Limb (tissue), 2 donors: ENCODE results near the gene SMCO2.

Experiments
- DNase-seq, 2 donors: peaks; one replicate each; pipeline ENCODE4 v3.0.0-alpha.2; 2016; ENCODE audit errors: extremely low spot score in 2 of 2

The SMCO2 gene

DNA sequence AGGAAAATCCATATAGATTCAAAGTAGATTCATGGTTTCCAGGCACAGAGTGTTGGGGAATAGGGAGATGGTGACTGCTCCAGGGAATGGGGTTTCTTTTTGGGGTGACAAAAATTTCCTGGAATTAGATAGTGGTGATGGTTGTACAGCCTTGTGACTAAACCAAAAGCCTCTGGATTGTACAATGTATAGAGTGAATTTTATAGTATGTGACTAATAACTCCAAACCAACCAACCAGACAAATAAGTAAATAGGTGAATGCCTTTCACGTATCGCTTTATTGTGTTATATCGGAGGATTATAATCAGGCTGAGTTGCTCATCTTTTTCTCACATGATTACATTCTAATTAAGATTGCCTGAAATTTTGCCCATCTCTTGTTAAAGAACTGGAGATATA lies 52.8 kb downstream of the SMCO2 start:
- DNase-seq = no peak

DNA sequence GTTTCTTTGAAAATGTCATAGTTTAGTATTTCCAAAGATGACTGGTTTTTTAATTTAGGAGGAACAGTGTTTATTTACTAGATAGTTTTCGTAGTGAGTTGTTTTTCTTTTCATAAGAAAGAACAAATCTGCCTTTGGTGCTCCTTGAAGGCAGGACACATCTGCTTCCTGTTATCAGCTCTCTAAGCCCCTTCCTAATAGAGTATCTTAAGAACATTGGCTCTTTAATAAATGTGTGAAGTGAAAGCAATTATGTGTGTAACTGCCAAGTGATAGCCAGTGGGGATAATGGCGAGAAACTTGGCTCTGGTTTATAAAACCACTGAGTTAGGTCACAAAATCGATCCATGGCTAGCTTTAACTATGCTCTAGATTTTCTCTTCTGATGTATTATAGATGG lies 54.0 kb downstream of the SMCO2 start:
- no peak for DNase-seq

DNA sequence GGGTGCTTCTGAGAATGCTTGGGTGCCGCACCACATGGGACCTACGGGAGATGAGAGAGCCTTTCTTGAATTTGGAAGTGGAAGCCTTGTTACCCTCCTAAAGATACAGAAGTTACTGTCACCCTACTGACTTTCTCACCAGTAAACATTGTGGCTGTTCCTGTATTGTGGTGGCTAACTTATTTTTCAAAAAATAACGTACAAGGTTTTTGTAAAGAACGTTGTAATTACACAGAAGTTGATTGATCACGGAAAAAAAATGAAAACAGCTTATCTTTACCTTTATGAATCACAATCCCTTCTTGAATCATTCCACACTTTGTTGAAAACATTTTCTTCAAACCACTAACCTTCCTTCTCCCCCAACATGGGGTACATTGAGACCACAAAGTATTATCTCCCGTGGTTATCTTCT lies 55.5 kb downstream of the SMCO2 start:
- DNase-seq = no peak

DNA sequence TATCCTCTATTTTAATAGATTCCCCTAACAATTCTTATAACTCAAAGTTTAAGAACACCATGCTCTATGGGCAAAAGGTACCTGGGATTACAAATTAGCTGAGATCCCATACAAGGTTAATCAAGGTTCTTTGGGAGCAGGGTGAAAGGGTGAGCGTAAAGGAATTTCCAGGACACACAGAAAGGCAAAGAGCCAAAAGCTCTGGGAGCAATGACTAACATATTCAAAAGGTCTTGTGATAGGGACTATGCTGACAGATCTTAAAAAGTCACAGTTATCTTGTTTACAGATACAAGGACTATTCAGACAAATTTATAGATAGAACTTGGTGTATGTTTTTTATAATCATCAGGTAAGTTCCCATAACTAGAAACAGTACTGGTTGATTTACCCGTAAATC lies 58.0 kb downstream of the SMCO2 start:
- no peak for DNase-seq

DNA sequence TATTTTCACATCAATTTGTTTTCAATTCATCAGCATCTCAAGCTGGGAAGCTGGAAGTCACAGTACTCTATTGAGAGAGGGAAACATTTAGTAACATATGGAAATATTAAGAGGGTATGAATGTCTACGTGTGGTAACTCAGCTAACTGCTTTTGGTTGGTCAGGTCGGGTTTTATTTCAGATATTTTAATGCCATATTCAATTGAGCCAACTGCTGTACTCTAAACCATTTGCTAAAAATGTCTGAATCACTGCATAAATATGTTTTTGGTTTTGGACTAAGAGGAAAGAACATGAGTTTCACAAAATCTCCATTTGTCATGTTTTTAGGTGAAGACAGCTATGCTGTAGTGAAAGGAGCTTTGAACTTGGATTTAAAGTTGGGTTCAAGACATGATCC lies 58.6 kb downstream of the SMCO2 start:
- peak in 1 of 2 donors; percentile 10 for DNase-seq

DNA sequence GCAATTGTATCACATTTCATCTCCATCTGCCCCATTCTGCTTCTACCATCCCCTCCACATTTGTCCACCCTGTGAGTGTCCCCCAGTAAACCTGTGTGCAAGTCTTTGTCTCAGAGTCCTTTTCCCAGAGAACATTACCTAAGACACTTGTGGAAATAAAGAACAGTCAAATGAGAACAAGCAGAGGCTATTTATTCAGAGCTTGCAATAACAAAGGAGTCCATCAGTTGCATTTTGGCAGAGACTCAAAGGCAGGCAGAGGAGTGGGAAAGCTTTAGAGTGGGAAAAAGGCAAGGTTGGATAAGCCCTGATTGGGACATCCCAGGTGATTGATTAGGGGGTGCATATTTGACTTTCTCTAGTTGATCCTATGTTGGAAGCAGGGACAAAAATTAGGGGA lies 59.2 kb downstream of the SMCO2 start:
- DNase-seq = no peak

DNA sequence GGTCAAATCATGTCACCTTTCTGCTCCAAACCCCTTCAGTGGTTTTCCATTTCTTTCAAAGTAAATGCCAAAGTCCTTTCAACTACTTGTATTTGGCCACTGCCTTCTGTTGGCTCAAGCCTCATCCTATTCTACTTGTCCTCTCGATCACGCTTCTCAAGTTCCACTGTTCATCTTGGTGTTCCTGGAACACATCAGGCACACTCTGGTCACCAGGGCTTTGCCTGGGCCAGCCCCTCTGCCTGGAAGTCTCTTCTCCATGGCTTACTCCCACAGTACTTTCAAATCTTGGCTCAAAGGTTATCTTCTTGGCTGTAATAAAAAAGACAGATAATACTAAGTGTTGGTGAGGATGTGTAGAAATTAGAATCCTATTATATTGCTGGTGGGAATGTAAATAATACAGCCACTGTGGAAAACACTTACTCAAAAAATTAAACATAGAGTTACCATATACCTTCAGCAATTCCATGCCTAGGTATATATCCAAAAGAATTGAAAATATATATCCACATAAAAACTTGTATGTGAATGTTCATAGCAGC lies 60.2 kb downstream of the SMCO2 start:
- DNase-seq = no peak

DNA sequence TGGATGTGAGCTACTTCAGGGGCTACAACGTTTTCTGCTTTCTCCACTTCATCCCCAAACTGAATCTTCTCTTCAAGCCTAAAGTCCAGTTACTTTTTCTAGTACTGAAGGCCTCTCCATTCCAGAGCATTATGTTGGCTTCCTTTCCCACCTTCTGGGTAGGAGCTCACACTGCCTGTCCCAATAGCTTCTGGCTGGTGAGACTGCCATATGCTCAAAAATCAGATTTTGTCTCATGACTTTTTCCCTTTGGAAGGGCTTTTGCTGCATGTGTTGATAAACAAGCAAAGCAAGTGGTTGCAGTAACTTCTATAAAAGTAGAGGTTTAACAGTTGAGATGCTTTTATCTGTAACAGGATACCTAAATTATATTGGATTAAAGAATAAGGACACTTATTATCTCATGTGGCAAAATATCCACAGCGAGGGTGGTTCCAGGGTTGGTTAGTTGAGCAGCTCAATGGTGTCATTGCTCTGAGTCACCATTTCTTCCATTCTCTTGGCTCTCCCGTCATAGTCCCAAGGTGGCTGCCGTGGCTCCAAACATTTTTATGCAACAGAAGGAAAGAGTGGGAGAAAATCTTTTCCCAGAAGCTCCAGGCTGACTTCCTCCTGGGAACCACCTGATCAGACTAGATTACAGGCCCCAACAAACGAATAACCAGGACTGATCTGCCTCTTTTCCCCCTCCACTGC lies 62.3 kb downstream of the SMCO2 start:
- DNase-seq = no peak

DNA sequence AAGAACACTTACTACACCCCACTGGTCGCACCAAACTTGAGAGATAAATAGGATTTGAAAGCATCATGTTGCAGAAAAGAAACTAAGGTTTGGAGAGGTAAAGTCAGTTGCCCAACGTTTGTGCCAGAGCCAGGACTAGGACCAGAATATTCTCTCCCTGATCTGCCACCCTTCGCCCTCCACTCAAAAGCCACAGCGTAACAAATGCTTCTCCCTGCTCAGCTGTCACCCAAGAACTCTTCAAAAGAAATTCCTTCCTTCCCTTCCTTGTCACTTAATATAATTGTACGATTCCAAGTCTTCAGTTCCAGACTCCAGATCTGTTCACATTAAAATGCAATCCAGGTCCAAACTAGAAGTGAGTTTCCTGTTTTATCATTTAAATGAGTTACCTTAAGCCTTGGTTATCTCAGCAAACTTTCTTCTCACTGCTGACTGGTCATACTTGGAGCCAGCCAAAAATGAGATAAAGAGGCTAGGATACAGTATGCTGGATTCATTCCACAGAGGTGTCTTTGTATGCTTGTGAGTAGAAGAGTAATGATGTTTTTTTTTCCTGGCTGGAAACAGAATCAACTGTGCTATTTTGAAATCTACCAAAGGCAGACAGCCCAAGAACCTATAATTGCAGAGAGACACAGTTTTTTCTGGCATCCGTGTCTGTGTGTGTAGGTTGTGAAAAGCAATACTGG lies 64.6 kb downstream of the SMCO2 start:
- DNase-seq = peak in 1 of 2 donors; percentile 45

DNA sequence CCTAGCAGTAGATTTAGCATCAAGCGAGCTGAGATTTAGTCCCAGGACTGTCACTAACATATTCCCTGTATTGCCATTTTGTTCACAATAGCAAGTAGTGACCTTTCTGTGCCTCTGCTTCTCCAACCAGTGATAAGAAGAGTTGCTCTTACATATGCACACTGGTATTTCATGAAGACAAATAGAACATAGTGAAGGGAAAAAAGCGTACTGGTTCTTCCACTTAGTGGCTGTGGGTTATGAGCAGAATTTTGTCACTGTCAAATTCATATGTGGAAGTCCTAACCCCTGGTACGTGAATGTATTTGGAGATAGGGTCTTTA lies 65.1 kb downstream of the SMCO2 start:
- DNase-seq = no peak

DNA sequence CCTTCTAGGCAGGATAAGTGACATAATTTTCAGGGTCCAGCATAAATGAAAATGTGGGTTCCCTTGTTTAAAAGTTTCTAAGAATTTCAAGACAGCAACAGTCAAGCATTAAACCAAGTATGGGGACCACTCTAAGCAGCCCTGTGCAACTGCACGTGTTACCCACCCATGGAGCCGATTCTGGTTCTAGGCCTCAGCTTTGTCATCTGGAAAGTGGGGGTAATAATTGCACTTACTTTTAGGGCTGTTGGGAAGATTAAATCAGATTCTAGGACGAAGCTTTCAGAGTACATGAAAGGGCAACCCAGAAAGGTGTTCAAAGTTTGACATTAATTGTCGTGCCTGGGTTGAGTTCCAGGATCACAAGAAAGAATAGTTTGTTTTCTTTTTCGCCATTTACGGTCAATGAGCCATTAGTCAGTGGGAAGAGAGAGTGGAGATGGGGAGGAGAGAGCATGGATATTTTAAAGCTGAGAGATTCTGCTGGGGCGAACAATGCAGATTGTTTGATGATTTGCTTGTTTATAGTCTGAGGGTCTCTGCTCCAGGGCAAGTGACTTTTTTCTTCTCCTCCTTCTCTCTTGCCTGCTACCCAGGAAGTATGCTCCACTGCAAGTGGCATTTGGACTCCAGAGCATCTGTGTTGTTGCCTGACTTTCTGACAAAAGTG lies 66.8 kb downstream of the SMCO2 start:
- no peak for DNase-seq

DNA sequence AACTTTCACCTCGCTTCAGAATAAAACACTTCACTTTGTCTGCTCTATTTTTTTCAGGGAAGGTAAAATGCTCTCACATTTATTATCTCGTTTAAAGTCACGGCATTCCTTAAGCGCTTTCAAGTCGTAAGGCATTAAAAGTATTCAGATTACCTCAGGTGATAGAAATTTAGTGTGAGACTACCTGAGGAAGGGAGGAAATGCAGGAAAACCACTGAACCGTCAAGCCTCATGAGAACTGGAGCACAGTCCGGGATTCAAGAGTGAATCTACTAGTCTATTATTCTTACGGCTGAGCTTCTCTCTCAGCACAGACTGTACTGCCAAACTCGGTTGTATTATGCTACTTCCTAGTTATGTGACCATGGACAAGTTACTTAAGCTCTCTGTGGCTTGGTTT lies 69.1 kb downstream of the SMCO2 start:
- no peak for DNase-seq

DNA sequence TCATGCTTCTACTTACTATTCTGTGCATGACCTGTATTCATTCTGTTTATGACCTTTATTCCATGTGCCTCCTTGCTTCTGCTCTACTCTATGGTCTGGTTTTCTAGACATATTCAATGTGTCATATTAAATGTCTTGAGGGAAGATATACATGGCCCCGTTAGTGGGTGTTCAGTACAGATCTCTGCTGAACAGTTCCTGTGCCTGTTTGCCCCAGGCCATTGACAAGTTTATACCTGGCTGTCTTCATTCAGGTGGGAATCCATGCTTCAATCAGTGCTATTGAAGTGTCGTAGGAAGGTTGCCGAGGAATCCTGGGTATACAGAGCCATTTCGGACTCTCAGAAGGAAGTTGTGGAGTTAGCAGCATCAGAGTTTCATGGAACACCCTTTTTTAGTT lies 70.1 kb downstream of the SMCO2 start:
- DNase-seq = no peak

DNA sequence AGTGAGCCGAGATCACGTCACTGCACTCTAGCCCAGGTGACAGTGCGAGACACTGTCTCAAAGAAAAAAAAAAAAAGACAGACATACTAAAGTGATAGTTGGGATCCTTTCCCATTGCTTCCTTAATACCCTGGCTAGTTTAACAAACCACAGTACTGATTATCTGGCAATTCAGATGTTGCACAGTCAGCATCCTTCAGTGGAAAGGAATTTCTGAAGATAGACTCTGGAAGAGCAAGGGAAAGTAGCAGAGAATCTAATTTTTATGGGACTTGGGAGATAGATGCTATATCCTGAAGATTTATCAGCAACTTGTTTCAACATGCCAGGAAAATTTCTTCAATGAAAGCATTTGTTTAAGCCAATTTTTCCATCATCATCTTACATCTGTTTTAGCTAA lies 71.0 kb downstream of the SMCO2 start:
- no peak for DNase-seq

DNA sequence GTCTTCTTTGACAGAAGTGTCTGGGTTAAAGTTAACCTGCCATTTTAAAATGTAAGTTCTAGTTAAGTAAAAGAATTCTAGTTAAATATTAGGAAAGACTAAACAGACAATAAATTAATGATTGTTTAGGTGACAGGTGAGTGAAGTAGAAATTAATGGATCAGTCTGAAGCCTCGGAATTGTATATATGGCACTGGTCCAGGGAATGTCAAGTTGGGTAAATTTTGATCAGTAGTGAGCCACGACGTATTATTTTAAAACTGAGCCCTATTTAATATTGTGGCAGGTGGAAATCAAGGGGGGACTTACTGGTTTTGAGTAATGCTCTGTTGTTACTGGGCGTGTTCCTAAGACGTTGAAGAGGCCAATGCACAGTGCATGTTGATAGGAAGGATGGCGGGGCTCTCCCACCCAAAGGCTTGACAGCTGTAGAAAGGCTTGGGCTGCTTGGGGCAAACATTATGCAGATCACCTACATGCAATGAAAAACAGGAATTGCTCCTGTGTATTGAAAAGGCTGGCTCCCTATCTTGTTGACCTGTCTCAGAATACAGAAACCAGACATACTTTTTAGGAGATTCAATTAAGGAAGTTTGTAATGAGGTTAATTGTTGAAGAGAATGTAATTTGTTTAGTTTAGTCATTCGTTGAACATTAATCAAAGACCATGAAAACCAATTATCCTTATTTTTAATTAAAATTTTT lies 71.6 kb downstream of the SMCO2 start:
- no peak for DNase-seq

DNA sequence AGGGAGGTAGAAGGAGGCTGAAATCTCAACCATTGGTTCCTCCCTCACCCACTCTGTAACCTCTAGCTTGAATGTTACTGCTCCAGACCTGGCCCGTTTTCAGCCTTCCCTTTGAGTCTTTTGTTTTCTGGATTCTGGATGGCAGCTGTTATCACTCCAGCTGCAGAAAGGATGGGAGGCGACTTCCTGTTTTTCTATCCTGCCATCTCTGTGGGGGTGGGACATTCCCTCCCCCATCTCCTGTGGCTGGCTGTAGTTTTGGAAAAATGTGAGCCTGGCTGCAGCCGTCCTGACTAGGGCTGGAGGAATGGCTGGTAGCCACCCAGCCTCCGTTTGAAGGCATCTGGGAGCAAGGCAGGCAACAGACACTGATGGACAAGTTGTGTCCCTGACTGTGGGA lies 74.5 kb downstream of the SMCO2 start:
- DNase-seq = no peak

DNA sequence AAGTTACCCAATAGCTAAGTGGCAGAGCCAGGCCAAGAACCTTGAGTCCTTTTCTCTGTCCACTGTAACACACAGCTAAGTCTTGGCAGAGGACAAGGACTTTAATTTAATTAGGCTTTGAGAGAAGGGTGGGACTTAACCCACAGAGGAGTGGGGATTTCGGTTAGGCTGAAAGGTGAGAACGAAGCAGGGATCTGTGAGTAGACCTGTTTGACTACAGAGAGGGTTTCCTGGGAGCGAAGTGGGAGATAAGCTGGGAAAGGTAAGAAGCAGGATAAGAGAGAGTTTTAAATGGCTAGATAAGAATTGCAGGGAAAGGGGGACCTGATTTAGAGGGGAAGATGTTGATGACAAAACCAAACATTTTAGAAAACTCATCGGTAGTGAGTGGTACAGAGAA lies 75.4 kb downstream of the SMCO2 start:
- DNase-seq = no peak

DNA sequence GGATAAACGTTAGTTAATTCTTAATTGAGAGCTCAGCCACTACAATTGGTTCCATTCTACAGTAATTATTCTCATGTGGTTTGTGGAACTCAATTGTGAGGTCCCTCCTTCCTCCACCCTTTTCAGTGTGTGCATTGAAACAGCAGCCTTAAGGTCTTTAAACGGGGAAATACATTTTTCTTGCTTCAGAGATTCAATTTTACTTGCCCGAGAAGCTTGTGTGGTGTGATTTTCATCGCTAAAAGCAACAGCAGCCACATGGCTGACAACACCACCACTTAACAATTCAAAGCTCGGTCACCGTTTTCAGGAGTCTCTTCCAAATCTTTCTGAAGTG lies 76.7 kb downstream of the SMCO2 start:
- no peak for DNase-seq

DNA sequence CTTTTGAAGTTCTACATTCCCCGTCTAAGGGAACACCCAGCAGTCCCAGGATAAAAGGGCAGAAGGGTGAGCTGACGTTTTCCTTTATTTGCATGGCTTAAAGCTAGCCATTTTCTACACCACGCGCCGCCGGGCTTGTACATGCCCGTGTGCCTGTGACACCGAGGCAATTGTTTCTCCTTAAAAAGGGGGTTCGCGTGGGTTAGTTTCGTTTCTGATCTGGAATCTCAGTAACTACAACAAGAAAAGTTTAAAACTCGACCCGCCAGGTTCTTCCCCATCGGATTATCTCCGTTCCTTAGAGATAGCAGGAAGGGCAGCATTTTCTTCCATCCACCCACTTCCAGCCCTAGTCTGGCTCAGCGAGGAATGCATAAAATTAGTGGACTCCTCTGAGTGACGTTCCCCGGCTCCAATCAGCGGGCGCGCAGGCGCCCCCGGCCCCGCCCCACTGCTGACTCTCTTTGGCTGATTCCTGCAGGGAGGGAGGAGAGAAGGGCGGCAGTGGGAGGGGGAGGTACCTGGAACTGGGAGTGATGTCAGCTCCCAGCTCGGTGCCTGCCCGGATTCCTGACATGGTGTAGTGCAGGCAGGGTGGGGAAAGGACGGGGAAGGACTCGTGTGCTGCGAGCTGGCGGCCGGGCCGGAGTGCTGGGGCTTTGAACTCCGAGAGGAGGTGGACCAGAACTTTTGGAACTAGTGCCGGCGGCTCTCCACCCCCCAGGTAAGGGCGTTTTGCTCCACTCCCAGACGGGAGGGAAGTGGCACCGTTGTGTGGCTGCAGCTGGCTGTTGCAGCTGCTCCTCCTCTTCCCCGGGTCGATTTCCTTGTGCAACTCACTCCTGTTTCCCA lies 77.3 kb downstream of the SMCO2 start, which contains the start of gene PPFIBP1:
Gene PPFIBP1, plus strand, starts transcription at position 565 of the 852 bp plus-strand sequence. CDS start 109,191 bp downstream, outside the sequence.
- DNase-seq = peak; percentile 97 to 100

DNA sequence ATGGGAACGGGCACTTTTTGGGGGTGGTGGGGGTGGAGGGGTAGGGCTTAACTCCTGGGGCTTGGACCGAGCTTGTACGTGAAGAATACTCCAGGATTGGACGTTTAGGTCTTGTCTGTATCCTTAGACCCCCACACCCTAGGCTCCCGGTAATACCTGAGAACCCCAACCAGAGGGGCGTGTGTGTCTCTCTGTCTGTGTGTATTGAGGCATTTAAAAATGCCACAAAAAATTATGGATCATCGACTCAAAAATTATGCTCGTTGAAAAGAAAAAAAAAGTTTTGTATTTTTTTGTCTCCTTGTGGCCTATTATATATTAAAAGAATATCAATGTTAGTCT lies 77.9 kb downstream of the SMCO2 start:
- DNase-seq = no peak
